IMR-90 (cell line): ENCODE data around the gene LCA5L. TPM values are rescaled to one million over a fixed set of nuclear protein-coding genes. Genes with fewer than 3 reads are reported as not detected.

Source experiments
- ATAC-seq: fragments of 200-7000 bp; cut with Tn5 transposase; 2 replicates; pipeline ENCODE4 v1.9.1; 2020; ENCODE audit warnings: low read depth, mild to moderate bottlenecking, moderate library complexity
- BruUV-seq: library from RNA; stranded (reverse); fragments of 400-500 nt; replicated peaks from 2 replicates; lab custom pipeline; 2021; lab: Mats Ljungman, UMichigan
- CTCF ChIA-PET: fragments of 300-600 bp; formaldehyde crosslinking; extraction: SDS; loops from one replicate; lab custom pipeline; 2021; ENCODE audit warnings: antibody characterized with exemption; lab: Yijun Ruan, JAX
- POLR2A ChIA-PET: fragments of 300-600 bp; sonication (Branson Sonifier 250); formaldehyde crosslinking; loops from one replicate; lab custom pipeline; 2022; ENCODE audit warnings: antibody characterized with exemption; ENCODE audit not compliant: unreplicated experiment; lab: Charles Lee
- DNase-seq: peaks from one replicate; pipeline ENCODE4 v3.0.0; 2013
- H2AFZ ChIP-seq: replicated peaks from 2 replicates; pipeline ENCODE3; 2013; ENCODE audit warnings: low read length, mild to moderate bottlenecking; ENCODE audit not compliant: poor library complexity
- H2AK5ac ChIP-seq: 2 replicates; pipeline ENCODE4 v1.6.1; 2013; ENCODE audit warnings: low read depth, low read length, inconsistent platforms
- H2AK9ac ChIP-seq: replicated peaks from 2 replicates; pipeline ENCODE3; 2013; ENCODE audit warnings: mild to moderate bottlenecking, low read depth, low read length, moderate library complexity; ENCODE audit not compliant: poor library complexity
- H2BK120ac ChIP-seq: 2 replicates; pipeline ENCODE4 v1.6.1; 2013; ENCODE audit warnings: low read depth, low read length, inconsistent platforms
- H2BK15ac ChIP-seq: 3 replicates; pipeline ENCODE4 v1.6.1; 2013; ENCODE audit warnings: low read depth, low read length, inconsistent platforms
- H2BK20ac ChIP-seq: 2 replicates; pipeline ENCODE4 v1.6.1; 2013; ENCODE audit warnings: low read depth, mild to moderate bottlenecking, inconsistent platforms, low read length, moderate library complexity
- H2BK5ac ChIP-seq: 2 replicates; pipeline ENCODE4 v1.6.1; 2013; ENCODE audit warnings: mild to moderate bottlenecking, low read depth, low read length, inconsistent platforms; ENCODE audit not compliant: poor library complexity, severe bottlenecking
- H3K14ac ChIP-seq: replicated peaks from 2 replicates; pipeline ENCODE4 v1.6.1; 2013; ENCODE audit warnings: low read depth, low read length, inconsistent platforms
- H3K18ac ChIP-seq: 2 replicates; pipeline ENCODE4 v1.6.1; 2013; ENCODE audit warnings: low read depth, low read length, control low read depth
- H3K23ac ChIP-seq: 2 replicates; pipeline ENCODE4 v1.6.1; 2013; ENCODE audit warnings: low read depth, low read length, inconsistent platforms
- H3K27ac ChIP-seq: 2 replicates; pipeline ENCODE4 v1.5.1; 2013; ENCODE audit warnings: mild to moderate bottlenecking, control low read depth, low read length; ENCODE audit not compliant: insufficient read depth
- H3K27me3 ChIP-seq: 2 replicates; pipeline ENCODE4 v1.6.1; 2013; ENCODE audit warnings: low read length; ENCODE audit not compliant: control insufficient read depth, insufficient read depth
- H3K36me3 ChIP-seq: 2 replicates; pipeline ENCODE4 v1.6.1; 2013; ENCODE audit warnings: low read length, mixed read lengths; ENCODE audit not compliant: control insufficient read depth, insufficient read depth
- H3K4ac ChIP-seq: 2 replicates; pipeline ENCODE4 v1.6.1; 2013; ENCODE audit warnings: low read depth, low read length, inconsistent platforms
- H3K4me1 ChIP-seq: 2 replicates; pipeline ENCODE4 v1.6.1; 2013; ENCODE audit warnings: low read length, mixed read lengths; ENCODE audit not compliant: control insufficient read depth, insufficient read depth
- H3K4me2 ChIP-seq: 2 replicates; pipeline ENCODE4 v1.6.1; 2013; ENCODE audit warnings: low read depth, mild to moderate bottlenecking, control low read depth, low read length, moderate library complexity
- H3K4me3 ChIP-seq: 2 replicates; pipeline ENCODE4 v1.5.1; 2013; ENCODE audit warnings: low read depth, mild to moderate bottlenecking, control low read depth, low read length, moderate library complexity; ENCODE audit not compliant: insufficient read depth
- H3K56ac ChIP-seq: 2 replicates; pipeline ENCODE4 v1.6.1; 2013; ENCODE audit warnings: low read length, inconsistent platforms; ENCODE audit not compliant: insufficient read depth; ENCODE audit errors: extremely low read depth
- H3K79me1 ChIP-seq, 2 experiments: 2 replicates each; pipeline ENCODE4 v1.6.1; 2013; ENCODE audit warnings: low read length in 2 of 2, inconsistent platforms in 1 of 2, low read depth in 1 of 2
- H3K9ac ChIP-seq: 2 replicates; pipeline ENCODE4 v1.6.1; 2013; ENCODE audit warnings: low read depth, low read length, control low read depth
- H3K9me1 ChIP-seq: 2 replicates; pipeline ENCODE4 v1.6.1; 2013; ENCODE audit warnings: low read length, inconsistent platforms; ENCODE audit not compliant: insufficient read depth
- H3K9me3 ChIP-seq: 2 replicates; pipeline ENCODE4 v1.6.1; 2013; ENCODE audit warnings: low read length; ENCODE audit not compliant: control insufficient read depth, insufficient read depth
- H4K20me1 ChIP-seq: 2 replicates; pipeline ENCODE4 v1.6.1; 2013; ENCODE audit warnings: low read length, inconsistent platforms; ENCODE audit not compliant: insufficient read depth
- H4K5ac ChIP-seq: 2 replicates; pipeline ENCODE4 v1.6.1; 2013; ENCODE audit warnings: mild to moderate bottlenecking, low read depth, low read length, control low read depth
- H4K8ac ChIP-seq, 2 experiments: 2 replicates each; pipeline ENCODE4 v1.6.1; 2013; ENCODE audit warnings: low read depth in 2 of 2, low read length in 2 of 2, control low read depth in 1 of 2, inconsistent platforms in 1 of 2
- H4K91ac ChIP-seq: 2 replicates; pipeline ENCODE4 v1.6.1; 2013; ENCODE audit warnings: low read depth, low read length, inconsistent platforms; ENCODE audit not compliant: insufficient read depth
- BHLHE40 ChIP-seq: fragments of 150-350 bp; IDR thresholded peaks from 2 replicates; pipeline ENCODE4 v1.6.1; 2016; ENCODE audit warnings: mild to moderate bottlenecking, low read depth, low read length
- CEBPB ChIP-seq: IDR thresholded peaks from 2 replicates; pipeline ENCODE4 v1.6.1; 2012; ENCODE audit warnings: low read depth, low read length, improper control_type of control experiment
- CHD1 ChIP-seq: IDR thresholded peaks from 2 replicates; pipeline ENCODE4 v1.6.1; 2012; ENCODE audit warnings: low read depth, low read length, improper control_type of control experiment
- FOS ChIP-seq: fragments of 150-350 bp; IDR thresholded peaks from 2 replicates; pipeline ENCODE4 v1.6.1; 2016; ENCODE audit warnings: low read depth, low read length
- MAFK ChIP-seq: IDR thresholded peaks from 2 replicates; pipeline ENCODE4 v1.6.1; 2012; ENCODE audit warnings: low read depth, low read length, improper control_type of control experiment
- MAZ ChIP-seq: IDR thresholded peaks from 2 replicates; pipeline ENCODE4 v1.6.1; 2012; ENCODE audit warnings: low read depth, mild to moderate bottlenecking, low read length, improper control_type of control experiment, moderate library complexity, borderline replicate concordance
- MXI1 ChIP-seq: IDR thresholded peaks from 2 replicates; pipeline ENCODE4 v1.6.1; 2012; ENCODE audit warnings: low read depth, mild to moderate bottlenecking, low read length, moderate library complexity, borderline replicate concordance
- NFE2L2 ChIP-seq: fragments of 150-350 bp; IDR thresholded peaks from 2 replicates; pipeline ENCODE4 v1.6.1; 2016; ENCODE audit warnings: low read depth, mild to moderate bottlenecking, low read length
- POLR2A ChIP-seq: IDR thresholded peaks from 2 replicates; pipeline ENCODE4 v1.6.1; 2012; ENCODE audit warnings: mild to moderate bottlenecking, low read depth, low read length
- RAD21 ChIP-seq: IDR thresholded peaks from 2 replicates; pipeline ENCODE4 v1.6.1; 2012; ENCODE audit warnings: low read length, improper control_type of control experiment
- RCOR1 ChIP-seq: IDR thresholded peaks from 2 replicates; pipeline ENCODE4 v1.6.1; 2012; ENCODE audit warnings: mild to moderate bottlenecking, low read length, improper control_type of control experiment; ENCODE audit not compliant: insufficient replicate concordance
- RFX5 ChIP-seq: IDR thresholded peaks from 2 replicates; pipeline ENCODE4 v1.8.0; 2012; ENCODE audit warnings: low read depth, mild to moderate bottlenecking, low read length, moderate library complexity
- SMC3 ChIP-seq: fragments of 150-350 bp; IDR thresholded peaks from 2 replicates; pipeline ENCODE4 v1.6.1; 2016; ENCODE audit warnings: low read depth, mild to moderate bottlenecking, antibody characterized with exemption, low read length, moderate library complexity
- WGBS, 2 experiments: methylation state at CpG; one replicate each; pipeline versions ENCODE4 v1.1.5 to v1.1.7; 2013; ENCODE audit warnings: missing lambda C conversion rate in 2 of 2; ENCODE audit not compliant: insufficient read length in 1 of 2; ENCODE audit errors: extremely low coverage in 2 of 2; 5-methylcytosine and 5-hydroxymethylcytosine counted together
- dilution Hi-C: fragments of 300-500 bp; cut with HindIII; formaldehyde crosslinking; loops from one replicate; pipeline ENCODE4 v1.14.3; 2018; ENCODE audit warnings: low sequenced_read_pairs; ENCODE audit not compliant: unreplicated experiment
- in situ Hi-C: fragments of 300-500 bp; cut with MboI; formaldehyde crosslinking; loops from 3 replicates; pipeline ENCODE4 v1.14.3; 2019; ENCODE audit warnings: low sequenced_read_pairs, inconsistent platforms, mixed read lengths
- intact Hi-C: fragments of 100-400 bp; cut with micrococcal nuclease; formaldehyde crosslinking; loops from 2 replicates; pipeline ENCODE4 v1.10.0; 2022
- polyA plus RNA-seq, 3 experiments: library from polyadenylated mRNA; depleted of rRNA; stranded (reverse); fragments of >200 nt; gene quantifications; 2 replicates each; pipeline ENCODE4 v1.2.3, GENCODE V29; 2012; ENCODE audit warnings: low replicate concordance in 1 of 3
- total RNA-seq: library from RNA; depleted of rRNA; stranded (reverse); fragments of >200 nt; gene quantifications from 2 replicates; pipeline ENCODE4 v1.2.3, GENCODE V29; 2012
- TF ChIP-seq, protein P1 (sequence below): fragments of 150-350 bp; IDR thresholded peaks from 2 replicates; pipeline ENCODE4 v1.6.1; 2017; ENCODE audit warnings: mild to moderate bottlenecking, antibody characterized with exemption, low read length, low read depth
- TF ChIP-seq, protein P2 (sequence below): fragments of 150-350 bp; IDR thresholded peaks from 2 replicates; pipeline ENCODE4 v1.6.1; 2016; ENCODE audit warnings: low read depth, mild to moderate bottlenecking, low read length, moderate library complexity, borderline replicate concordance
- TF ChIP-seq, protein P3 (sequence below): conservative IDR thresholded peaks from 2 replicates; pipeline ENCODE4 v1.5.1; 2012; ENCODE audit warnings: mild to moderate bottlenecking, low read depth, low read length, improper control_type of control experiment

Gene LCA5L
- total and polyA plus RNA-seq, 2 of the 4 experiments (the other 2 are of a cell fraction), result 0.18 to 0.26 TPM

DNA sequence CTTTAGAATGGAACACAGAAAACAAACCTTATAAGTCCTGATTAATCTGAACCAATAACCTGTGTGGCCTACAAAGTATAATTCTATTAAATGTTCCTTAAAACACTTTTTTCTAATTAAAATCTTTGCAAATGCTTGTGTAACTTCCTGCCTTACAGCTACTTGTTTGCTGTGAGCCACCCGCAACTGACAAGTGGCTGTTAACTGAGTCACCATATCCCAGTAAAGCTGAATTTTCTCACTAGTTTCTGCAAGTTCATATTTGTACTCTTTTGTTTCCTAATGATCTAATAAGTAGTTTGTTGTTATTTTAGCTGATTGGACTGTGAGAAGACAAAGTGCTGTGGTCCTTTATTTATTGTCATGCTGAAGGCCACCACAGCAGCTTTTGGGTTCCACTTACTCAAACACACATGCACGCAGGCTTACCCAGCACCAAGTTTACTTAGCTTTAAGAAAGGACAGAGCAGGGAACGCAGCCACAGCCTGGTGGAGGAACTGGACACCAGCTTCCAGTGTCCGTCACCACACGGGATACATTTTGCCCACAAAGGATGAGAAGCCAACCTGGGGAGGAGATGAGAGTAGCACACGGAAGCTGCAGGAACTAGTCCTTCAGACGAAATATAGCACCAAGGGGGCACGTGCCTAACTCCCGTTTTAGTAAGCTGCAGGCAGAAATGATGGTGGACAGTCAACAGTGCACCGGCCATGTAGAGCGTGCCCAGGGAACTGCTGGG is 47.8 kb downstream of the LCA5L start:
- Histone ChIP-seq H3K9me1 (peaks cover 4% of the 10 kb centered on the region; the same call in 1 of the 2 replicates), H2AK9ac (no peak overlapping the region), H2AK5ac (no peak overlapping the region), H2BK5ac (no peak overlapping the region), H3K9me3 (no peaks in the 10 kb centered on the region), H3K4me3 (no peak overlapping the region), H4K5ac (no peak overlapping the region), H3K79me1 (peaks cover 3 to 4% of the 10 kb centered on the region in 2 experiments; a peak in 3 of 4 replicates), H3K23ac (no peak overlapping the region), H3K4me2 (no peak overlapping the region), H3K4ac (no peak overlapping the region), H3K4me1 (no peaks in the 10 kb centered on the region), H3K27ac (no peak overlapping the region), H2AFZ (no peak overlapping the region), H3K36me3 (peaks cover 31% of the 10 kb centered on the region), H3K9ac (no peak overlapping the region), H3K56ac (no peak overlapping the region), H4K8ac (no peak overlapping the region), H4K20me1 (no peaks in the 10 kb centered on the region), H2BK120ac (no peak overlapping the region), H2BK20ac (no peak overlapping the region), H3K27me3 (no peaks in the 10 kb centered on the region), H4K91ac (no peak overlapping the region), H3K14ac (no peak overlapping the region), H2BK15ac (no peak overlapping the region), H3K18ac (no peak overlapping the region)
- no TSS peak for BruUV-seq
- dilution Hi-C loops (no loop called here), intact Hi-C loops (no loop called here), in situ Hi-C loops (no loop called here)
- ChIA-PET CTCF (no interaction called here), POLR2A (no interaction called here)
- no peak for TF ChIP-seq FOS
- TF ChIP-seq BHLHE40, result no peak
- no peak for TF ChIP-seq CHD1
- TF ChIP-seq, protein P1, sequence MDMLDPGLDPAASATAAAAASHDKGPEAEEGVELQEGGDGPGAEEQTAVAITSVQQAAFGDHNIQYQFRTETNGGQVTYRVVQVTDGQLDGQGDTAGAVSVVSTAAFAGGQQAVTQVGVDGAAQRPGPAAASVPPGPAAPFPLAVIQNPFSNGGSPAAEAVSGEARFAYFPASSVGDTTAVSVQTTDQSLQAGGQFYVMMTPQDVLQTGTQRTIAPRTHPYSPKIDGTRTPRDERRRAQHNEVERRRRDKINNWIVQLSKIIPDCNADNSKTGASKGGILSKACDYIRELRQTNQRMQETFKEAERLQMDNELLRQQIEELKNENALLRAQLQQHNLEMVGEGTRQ, result no peak
- TF ChIP-seq MAZ, result no peak
- TF ChIP-seq RAD21, result no peak
- no peak for TF ChIP-seq NFE2L2
- no peak for TF ChIP-seq MAFK
- TF ChIP-seq RCOR1, result no peak
- TF ChIP-seq, protein P2, sequence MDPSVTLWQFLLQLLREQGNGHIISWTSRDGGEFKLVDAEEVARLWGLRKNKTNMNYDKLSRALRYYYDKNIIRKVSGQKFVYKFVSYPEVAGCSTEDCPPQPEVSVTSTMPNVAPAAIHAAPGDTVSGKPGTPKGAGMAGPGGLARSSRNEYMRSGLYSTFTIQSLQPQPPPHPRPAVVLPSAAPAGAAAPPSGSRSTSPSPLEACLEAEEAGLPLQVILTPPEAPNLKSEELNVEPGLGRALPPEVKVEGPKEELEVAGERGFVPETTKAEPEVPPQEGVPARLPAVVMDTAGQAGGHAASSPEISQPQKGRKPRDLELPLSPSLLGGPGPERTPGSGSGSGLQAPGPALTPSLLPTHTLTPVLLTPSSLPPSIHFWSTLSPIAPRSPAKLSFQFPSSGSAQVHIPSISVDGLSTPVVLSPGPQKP, result no peak
- TF ChIP-seq CEBPB, result no peak
- no peak for TF ChIP-seq RFX5
- TF ChIP-seq, protein P3, sequence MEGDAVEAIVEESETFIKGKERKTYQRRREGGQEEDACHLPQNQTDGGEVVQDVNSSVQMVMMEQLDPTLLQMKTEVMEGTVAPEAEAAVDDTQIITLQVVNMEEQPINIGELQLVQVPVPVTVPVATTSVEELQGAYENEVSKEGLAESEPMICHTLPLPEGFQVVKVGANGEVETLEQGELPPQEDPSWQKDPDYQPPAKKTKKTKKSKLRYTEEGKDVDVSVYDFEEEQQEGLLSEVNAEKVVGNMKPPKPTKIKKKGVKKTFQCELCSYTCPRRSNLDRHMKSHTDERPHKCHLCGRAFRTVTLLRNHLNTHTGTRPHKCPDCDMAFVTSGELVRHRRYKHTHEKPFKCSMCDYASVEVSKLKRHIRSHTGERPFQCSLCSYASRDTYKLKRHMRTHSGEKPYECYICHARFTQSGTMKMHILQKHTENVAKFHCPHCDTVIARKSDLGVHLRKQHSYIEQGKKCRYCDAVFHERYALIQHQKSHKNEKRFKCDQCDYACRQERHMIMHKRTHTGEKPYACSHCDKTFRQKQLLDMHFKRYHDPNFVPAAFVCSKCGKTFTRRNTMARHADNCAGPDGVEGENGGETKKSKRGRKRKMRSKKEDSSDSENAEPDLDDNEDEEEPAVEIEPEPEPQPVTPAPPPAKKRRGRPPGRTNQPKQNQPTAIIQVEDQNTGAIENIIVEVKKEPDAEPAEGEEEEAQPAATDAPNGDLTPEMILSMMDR, result no peak
- no peak for TF ChIP-seq MXI1
- TF ChIP-seq SMC3, result no peak
- no peak for TF ChIP-seq POLR2A
- no peak for DNase-seq
- ATAC-seq, result no peak
- WGBS, 2 experiments, result 90% methylated on average over 5 of the region's 11 CpGs; no CpG with 5 or more reads in 1 of the 2 experiments
